Astrocyte (in vitro differentiated cells and primary cell): ENCODE results near the gene C3orf20.

Experiments used
- EZH2 ChIP-seq: IDR thresholded peaks from 2 replicates; pipeline ENCODE4 v1.6.1; 2012; ENCODE audit warnings: mild to moderate bottlenecking, low read length, inconsistent platforms; ENCODE audit not compliant: insufficient read depth
- TF ChIP-seq, protein P1 (sequence below): IDR thresholded peaks from 2 replicates; pipeline ENCODE4 v1.5.1; 2011; ENCODE audit warnings: low read depth, mild to moderate bottlenecking, inconsistent platforms, low read length, moderate library complexity; ENCODE audit not compliant: insufficient read depth

DNA sequence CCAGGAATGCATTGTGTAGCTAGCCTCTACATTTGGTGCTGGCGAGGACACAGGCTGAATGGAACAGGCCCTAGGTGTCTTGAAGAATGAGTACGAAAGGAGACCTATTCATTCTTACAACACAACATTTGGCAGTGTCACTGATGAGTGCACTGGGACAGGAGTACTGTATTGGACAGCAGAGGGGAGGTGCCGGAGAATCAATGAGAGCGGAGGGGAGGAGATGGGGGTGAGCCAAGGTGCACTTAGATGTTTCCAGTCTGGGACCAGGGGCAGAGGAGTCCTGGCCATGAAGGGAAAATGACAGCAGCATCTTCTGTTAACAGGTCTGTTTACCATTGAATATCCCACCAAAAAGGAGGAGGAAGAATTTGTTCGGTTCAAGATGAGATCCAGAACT is 53.2 kb downstream of the C3orf20 start:
- TF ChIP-seq, protein P1, sequence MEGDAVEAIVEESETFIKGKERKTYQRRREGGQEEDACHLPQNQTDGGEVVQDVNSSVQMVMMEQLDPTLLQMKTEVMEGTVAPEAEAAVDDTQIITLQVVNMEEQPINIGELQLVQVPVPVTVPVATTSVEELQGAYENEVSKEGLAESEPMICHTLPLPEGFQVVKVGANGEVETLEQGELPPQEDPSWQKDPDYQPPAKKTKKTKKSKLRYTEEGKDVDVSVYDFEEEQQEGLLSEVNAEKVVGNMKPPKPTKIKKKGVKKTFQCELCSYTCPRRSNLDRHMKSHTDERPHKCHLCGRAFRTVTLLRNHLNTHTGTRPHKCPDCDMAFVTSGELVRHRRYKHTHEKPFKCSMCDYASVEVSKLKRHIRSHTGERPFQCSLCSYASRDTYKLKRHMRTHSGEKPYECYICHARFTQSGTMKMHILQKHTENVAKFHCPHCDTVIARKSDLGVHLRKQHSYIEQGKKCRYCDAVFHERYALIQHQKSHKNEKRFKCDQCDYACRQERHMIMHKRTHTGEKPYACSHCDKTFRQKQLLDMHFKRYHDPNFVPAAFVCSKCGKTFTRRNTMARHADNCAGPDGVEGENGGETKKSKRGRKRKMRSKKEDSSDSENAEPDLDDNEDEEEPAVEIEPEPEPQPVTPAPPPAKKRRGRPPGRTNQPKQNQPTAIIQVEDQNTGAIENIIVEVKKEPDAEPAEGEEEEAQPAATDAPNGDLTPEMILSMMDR, result no peak
- TF ChIP-seq EZH2, result no peak
